MCF 10A (cell line): ENCODE results near the gene TRAPPC4. TPM values are rescaled to one million over a fixed set of nuclear protein-coding genes. Genes with fewer than 3 reads are reported as not detected.
"Not testable (repeated sequence)": the region's sequence is repeated elsewhere in the genome, so short reads cannot be mapped to it uniquely, and the experiment has no call there.

Source experiments
- BruUV-seq: library from RNA; stranded (reverse); fragments of 400-500 nt; replicated peaks from 2 replicates; lab custom pipeline; 2021; lab: Mats Ljungman, UMichigan
- CTCF ChIA-PET: fragments of 300-600 bp; sonication (Branson Sonifier 250); formaldehyde crosslinking; extraction: SDS; loops from one replicate; lab custom pipeline; 2021; ENCODE audit warnings: antibody characterized with exemption, inconsistent platforms; lab: Yijun Ruan, JAX
- POLR2A ChIA-PET: fragments of 300-600, 350-650 bp; sonication (Branson Sonifier 250); formaldehyde crosslinking; extraction: SDS; loops from one replicate; lab custom pipeline; 2020; ENCODE audit warnings: antibody characterized with exemption, inconsistent platforms; lab: Yijun Ruan, JAX
- DNase-seq: peaks from one replicate; pipeline ENCODE4 v3.0.0-alpha.2; 2018; ENCODE audit not compliant: unreplicated experiment
- H3K27ac Mint-ChIP-seq: one replicate; pipeline ENCODE4 v1.8.0; 2022; ENCODE audit warnings: mild to moderate bottlenecking, low read depth, mixed read lengths; ENCODE audit not compliant: unreplicated experiment
- H3K27me3 Mint-ChIP-seq: one replicate; pipeline ENCODE4 v1.8.0; 2022; ENCODE audit warnings: mixed read lengths; ENCODE audit not compliant: insufficient read depth, unreplicated experiment
- H3K36me3 Mint-ChIP-seq: one replicate; pipeline ENCODE4 v1.8.0; 2022; ENCODE audit warnings: mild to moderate bottlenecking, moderate library complexity, mixed read lengths; ENCODE audit not compliant: insufficient read depth, unreplicated experiment
- H3K4me1 Mint-ChIP-seq: one replicate; pipeline ENCODE4 v1.8.0; 2022; ENCODE audit warnings: mixed read lengths; ENCODE audit not compliant: insufficient read depth, unreplicated experiment
- H3K4me3 Mint-ChIP-seq: one replicate; pipeline ENCODE4 v1.8.0; 2022; ENCODE audit warnings: mild to moderate bottlenecking, moderate library complexity, mixed read lengths; ENCODE audit not compliant: unreplicated experiment
- H3K9me3 Mint-ChIP-seq: one replicate; pipeline ENCODE4 v1.8.0; 2022; ENCODE audit warnings: mixed read lengths; ENCODE audit not compliant: unreplicated experiment
- CTCF ChIP-seq: fragments of 200-600 bp; IDR thresholded peaks from one replicate; pipeline ENCODE4 v1.8.0; 2022; ENCODE audit warnings: antibody characterized with exemption, mild to moderate bottlenecking; ENCODE audit not compliant: unreplicated experiment
- intact Hi-C: fragments of 100-400 bp; cut with micrococcal nuclease; formaldehyde crosslinking; loops from 2 replicates; pipeline ENCODE4 v1.14.1; 2022
- total RNA-seq: library from RNA; stranded (reverse); gene quantifications from 2 replicates; pipeline ENCODE4 v1.2.3, GENCODE V29; 2022

Gene TRAPPC4
- total RNA-seq, 1 experiment from 2014 or later, result 78.6 TPM

- peaks cover 20% of the 10 kb centered on the region for H3K4me1 Mint-ChIP-seq
- CTCF ChIA-PET, result interaction anchor here (0.5 to 1.8 kb wide), 11 partner anchors 10 to 853 kb away, joined by 3 to 10 read pairs (median 4); partner anchors contain the start of genes SLC37A4 and UPK2
- intact Hi-C loops, result loop anchor here (1.0 to 5.0 kb wide), 3 partner anchors 42 to 182 kb away; partner anchors contain the start of gene HYOU1
- no peak for TF ChIP-seq CTCF
- H3K27ac Mint-ChIP-seq, result no peak overlapping the region
- H3K36me3 Mint-ChIP-seq, result peaks cover 79% of the 10 kb centered on the region
- H3K27me3 Mint-ChIP-seq, result no peaks in the 10 kb centered on the region
- POLR2A ChIA-PET, result interaction anchor here (0.6 to 15.1 kb wide), 11 partner anchors 8 to 393 kb away, joined by 3 to 286 read pairs (median 5); partner anchors contain the start of genes CENATAC, DPAGT1, SLC37A4 and VPS11
- DNase-seq, result peak; percentile 41
- H3K9me3 Mint-ChIP-seq, result no peaks in the 10 kb centered on the region
- BruUV-seq, result no TSS peak
- H3K4me3 Mint-ChIP-seq, result peak overlapping the region; percentile 94
Observed at GRCh38 chr11:119015054-119015611, 3.4 kb upstream of the TRAPPC4 start.

DNA sequence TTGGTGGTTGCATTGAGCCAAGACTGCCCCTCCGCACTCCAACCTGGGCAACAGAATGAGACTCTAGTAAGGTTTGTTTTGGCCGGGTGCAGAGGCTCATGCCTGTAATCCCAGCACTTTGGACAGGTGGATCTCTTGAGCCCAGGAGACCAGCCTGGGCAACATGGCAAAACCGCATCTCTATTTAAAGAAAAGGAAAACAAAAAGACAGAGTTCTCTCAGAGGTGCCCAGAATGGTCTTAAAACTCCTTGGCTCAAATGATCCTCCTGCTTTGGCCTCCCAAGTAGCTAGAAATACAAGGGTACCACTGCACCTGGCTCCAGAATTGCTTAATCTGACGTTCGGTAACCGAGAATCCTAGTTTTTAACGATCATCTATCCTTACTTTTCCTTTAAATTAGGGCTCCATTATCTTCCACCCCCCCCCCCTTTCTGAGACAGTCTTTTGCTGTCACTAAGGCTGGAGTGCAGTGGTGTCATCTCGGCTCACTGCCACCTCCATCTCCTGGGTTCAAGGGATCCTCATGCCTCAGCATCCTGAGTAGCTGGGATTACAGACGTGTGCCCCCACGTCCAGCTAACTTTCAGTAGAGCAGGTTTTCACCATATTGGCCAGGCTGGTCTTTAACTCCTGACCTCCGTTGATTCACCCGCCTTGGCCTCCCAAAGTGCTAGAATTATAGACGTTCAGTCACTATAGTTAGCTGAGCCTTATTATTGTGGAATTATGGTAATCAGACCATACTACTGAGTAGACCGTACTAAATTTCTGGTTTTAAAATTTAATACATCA lies 2.2 kb upstream of the TRAPPC4 start:
- no TSS peak for BruUV-seq
- Mint-ChIP-seq H3K9me3 (no peaks in the 10 kb centered on the region), H3K36me3 (peaks cover 83% of the 10 kb centered on the region), H3K4me3 (peak overlapping the region; percentile 94), H3K27ac (peak overlapping the region; percentile 98), H3K4me1 (peaks cover 22% of the 10 kb centered on the region), H3K27me3 (no peaks in the 10 kb centered on the region)
- POLR2A ChIA-PET, result interaction anchor here (0.5 to 15.1 kb wide), 14 partner anchors 7 to 394 kb away, joined by 3 to 286 read pairs (median 4); partner anchors contain the start of genes CENATAC, DPAGT1, SLC37A4 and VPS11
- TF ChIP-seq CTCF, result no peak
- intact Hi-C loops, result loop anchor here (5.0 kb wide), 2 partner anchors 104 to 181 kb away; no protein-coding TSS in a partner anchor
- no peak for DNase-seq
- CTCF ChIA-PET, result interaction anchor here (0.5 to 1.7 kb wide), 11 partner anchors 14 to 743 kb away, joined by 3 to 10 read pairs (median 3); partner anchors contain the start of gene HYOU1

- peaks cover 86% of the 10 kb centered on the region for H3K36me3 Mint-ChIP-seq
- peaks cover 22% of the 10 kb centered on the region for H3K4me1 Mint-ChIP-seq
- CTCF ChIA-PET, result interaction anchor here (1.1 to 1.2 kb wide), 2 partner anchors 15 to 105 kb away, joined by 3 read pairs; no protein-coding TSS in a partner anchor
- not testable (repeated sequence) for H3K27me3 Mint-ChIP-seq, H3K9me3 Mint-ChIP-seq, BruUV-seq, DNase-seq
- POLR2A ChIA-PET, result interaction anchor here (0.7 to 15.1 kb wide), 7 partner anchors 11 to 383 kb away, joined by 3 to 286 read pairs (median 22); partner anchors contain the start of genes CENATAC, DPAGT1, HYOU1 and SLC37A4
- intact Hi-C loops, result loop anchor here (5.0 kb wide), 2 partner anchors 105 to 180 kb away; no protein-coding TSS in a partner anchor
- H3K4me3 Mint-ChIP-seq, result peak overlapping the region; percentile 94
- peak overlapping the region; percentile 98 for H3K27ac Mint-ChIP-seq
Observed at GRCh38 chr11:119017377-119017776, 1.2 kb upstream of the TRAPPC4 start.

DNA sequence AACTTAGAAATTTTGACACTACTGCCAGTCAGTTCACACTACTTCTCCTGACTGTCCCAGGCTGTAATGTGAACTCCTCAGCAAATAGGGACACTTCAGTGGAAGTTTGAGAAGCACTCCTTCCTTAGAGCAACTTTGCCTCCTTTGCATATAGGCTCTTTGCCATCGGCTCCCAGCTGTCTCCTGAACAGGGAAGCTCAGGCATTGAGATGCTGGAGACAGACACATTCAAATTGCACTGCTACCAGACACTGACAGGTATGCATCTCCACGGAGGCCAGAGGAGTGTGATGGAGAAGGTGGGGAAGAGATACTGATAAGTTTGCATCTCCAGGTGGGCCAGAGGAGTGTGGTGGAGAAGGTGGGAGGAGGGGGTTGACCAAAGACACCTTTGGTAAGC lies 1.4 kb downstream of the TRAPPC4 start:
- Mint-ChIP-seq H3K4me1 (peaks cover 22% of the 10 kb centered on the region), H3K27ac (peak overlapping the region; percentile 98), H3K36me3 (peaks cover 78% of the 10 kb centered on the region), H3K9me3 (no peaks in the 10 kb centered on the region), H3K27me3 (no peaks in the 10 kb centered on the region), H3K4me3 (peak overlapping the region; percentile 94)
- DNase-seq, result no peak
- POLR2A ChIA-PET, result interaction anchor here (0.6 to 15.1 kb wide), 13 partner anchors 9 to 145 kb away, joined by 3 to 286 read pairs (median 8); partner anchors contain the start of genes CENATAC, DPAGT1, HMBS and HYOU1
- intact Hi-C loops, result loop anchor here (2.0 to 5.0 kb wide), 3 partner anchors 81 to 177 kb away; partner anchors contain the start of gene DPAGT1
- TF ChIP-seq CTCF, result no peak
- no TSS peak for BruUV-seq
- CTCF ChIA-PET, result interaction anchor here (0.6 to 2.3 kb wide), 3 partner anchors 12 to 764 kb away, joined by 4 to 7 read pairs (median 4); no protein-coding TSS in a partner anchor
